CD14-positive monocyte (primary cell): ENCODE measurements around the gene MATCAP1. TPM values are rescaled to one million over a fixed set of nuclear protein-coding genes. Genes with fewer than 3 reads are reported as not detected.

Source experiments
- DNase-seq, 3 donors: peaks; one replicate each; pipeline ENCODE4 v3.0.0-alpha.2; 2011 to 2022
- H2AFZ ChIP-seq: 2 replicates; pipeline ENCODE4 v1.6.0; 2012; ENCODE audit warnings: mild to moderate bottlenecking, low read depth, low read length, inconsistent platforms; ENCODE audit not compliant: insufficient read depth, poor library complexity, severe bottlenecking
- H3K27ac ChIP-seq, 2 donors: 1 replicate in 1 of 2; 2 replicates in 1 of 2; pipeline ENCODE4 v1.5.1; 2012 to 2013; ENCODE audit warnings: low read length in 2 of 2, control low read depth in 1 of 2, inconsistent platforms in 1 of 2, low read depth in 1 of 2, mild to moderate bottlenecking in 1 of 2
- H3K27me3 ChIP-seq, 2 donors: one replicate each; pipeline versions ENCODE4 v1.6.0 to v1.6.1; 2011 to 2013; ENCODE audit warnings: low read length in 2 of 2; ENCODE audit not compliant: control insufficient read depth in 2 of 2, insufficient read depth in 2 of 2
- H3K36me3 ChIP-seq, 2 donors: replicated peaks in 1 of 2; 1 replicate in 1 of 2; 2 replicates in 1 of 2; pipeline versions ENCODE4 v1.5.1 to v1.6.1; 2012 to 2013; ENCODE audit warnings: low read length in 2 of 2, control low read depth in 1 of 2, inconsistent platforms in 1 of 2, mild to moderate bottlenecking in 1 of 2; ENCODE audit not compliant: insufficient read depth in 2 of 2, control insufficient read depth in 1 of 2
- H3K4me1 ChIP-seq, 2 donors: 1 replicate in 1 of 2; 2 replicates in 1 of 2; pipeline versions ENCODE4 v1.5.1 to v1.6.1; 2012 to 2013; ENCODE audit warnings: low read length in 2 of 2, control low read depth in 1 of 2, inconsistent platforms in 1 of 2, mild to moderate bottlenecking in 1 of 2, moderate library complexity in 1 of 2; ENCODE audit not compliant: insufficient read depth in 2 of 2, control insufficient read depth in 1 of 2
- H3K4me2 ChIP-seq: replicated peaks from 2 replicates; pipeline ENCODE3; 2012; ENCODE audit warnings: low read length, moderate library complexity, mild to moderate bottlenecking; ENCODE audit not compliant: poor library complexity, severe bottlenecking; ENCODE audit errors: extremely low read depth
- H3K4me3 ChIP-seq, 3 experiments: fragments of 200-600 bp in 1 of 3; sonication (generic) in 1 of 3; replicated peaks in 1 of 3; 1 replicate in 2 of 3; 2 replicates in 1 of 3; pipeline ENCODE4 v1.5.1; 2011 to 2013; ENCODE audit warnings: low read length in 3 of 3, mild to moderate bottlenecking in 3 of 3, control low read depth in 2 of 3, low read depth in 2 of 3, inconsistent platforms in 1 of 3, moderate library complexity in 1 of 3
- H3K79me2 ChIP-seq: 2 replicates; pipeline ENCODE4 v1.6.0; 2012; ENCODE audit warnings: mild to moderate bottlenecking, control low read depth, inconsistent platforms, low read length, moderate library complexity; ENCODE audit not compliant: insufficient read depth
- H3K9ac ChIP-seq: 2 replicates; pipeline ENCODE4 v1.6.0; 2017; ENCODE audit warnings: low read length, mild to moderate bottlenecking; ENCODE audit not compliant: insufficient read depth, poor library complexity, severe bottlenecking
- H3K9me3 ChIP-seq, 2 donors: replicated peaks in 1 of 2; 1 replicate in 1 of 2; 2 replicates in 1 of 2; pipeline versions ENCODE4 v1.5.1 to v1.6.1; 2012 to 2013; ENCODE audit warnings: low read length in 2 of 2, control low read depth in 1 of 2; ENCODE audit not compliant: control insufficient read depth in 1 of 2, insufficient read depth in 1 of 2
- H4K20me1 ChIP-seq: 2 replicates; pipeline ENCODE4 v1.6.0; 2012; ENCODE audit warnings: mild to moderate bottlenecking, low read length, control low read depth, moderate library complexity; ENCODE audit not compliant: insufficient read depth
- H3K27ac Mint-ChIP-seq, 7 donors: one replicate each; pipeline ENCODE4 v1.8.0; 2020; ENCODE audit warnings: mild to moderate bottlenecking in 7 of 7, mixed read lengths in 7 of 7, moderate library complexity in 6 of 7, inconsistent platforms in 2 of 7
- H3K27me3 Mint-ChIP-seq, 3 donors: one replicate each; pipeline ENCODE4 v1.8.0; 2021 to 2022; ENCODE audit warnings: low read depth in 3 of 3, mild to moderate bottlenecking in 3 of 3, mixed read lengths in 3 of 3, moderate library complexity in 3 of 3, inconsistent platforms in 1 of 3
- H3K36me3 Mint-ChIP-seq, 2 donors: one replicate each; pipeline ENCODE4 v1.8.0; 2020; ENCODE audit warnings: mixed read lengths in 2 of 2, inconsistent platforms in 1 of 2, mild to moderate bottlenecking in 1 of 2
- H3K4me1 Mint-ChIP-seq: one replicate; pipeline ENCODE4 v1.8.0; 2020; ENCODE audit warnings: mild to moderate bottlenecking, mixed read lengths
- H3K4me3 Mint-ChIP-seq, 2 donors: one replicate each; pipeline ENCODE4 v1.8.0; 2020; ENCODE audit warnings: mild to moderate bottlenecking in 2 of 2, mixed read lengths in 2 of 2, moderate library complexity in 1 of 2
- H3K9me3 Mint-ChIP-seq, 7 donors: one replicate each; pipeline ENCODE4 v1.8.0; 2020 to 2022; ENCODE audit warnings: mixed read lengths in 7 of 7, mild to moderate bottlenecking in 6 of 7, moderate library complexity in 6 of 7, inconsistent platforms in 2 of 7
- WGBS: methylation state at CpG from one replicate; pipeline ENCODE4 v1.1.5; 2013; ENCODE audit warnings: missing lambda C conversion rate; ENCODE audit not compliant: insufficient coverage; 5-methylcytosine and 5-hydroxymethylcytosine counted together
- intact Hi-C, 2 donors: fragments of 100-400 bp; cut with micrococcal nuclease; formaldehyde crosslinking; loops; one replicate each; pipeline versions ENCODE4 v1.15.0 to v1.15.1; 2023
- polyA plus RNA-seq, 3 donors: library from polyadenylated mRNA; depleted of rRNA in 1 of 3; unstranded in 2 of 3; stranded (reverse) in 1 of 3; fragments of 300-500 nt in 2 of 3; fragments of >200 nt in 1 of 3; fragmentation: Illumina TruSeq in 2 of 3; gene quantifications; 1 replicate in 2 of 3; 2 replicates in 1 of 3; pipeline ENCODE4 v1.2.3, GENCODE V29; 2012 to 2021
- TF ChIP-seq, protein P1 (sequence below): fragments of 200-600 bp; IDR thresholded peaks from one replicate; pipeline ENCODE4 v1.8.0; 2022; ENCODE audit warnings: antibody characterized with exemption, mild to moderate bottlenecking

MATCAP1 gene
- polyA plus RNA-seq, 3 donors = 0.58 to 43.3 (median 0.99) TPM

DNA sequence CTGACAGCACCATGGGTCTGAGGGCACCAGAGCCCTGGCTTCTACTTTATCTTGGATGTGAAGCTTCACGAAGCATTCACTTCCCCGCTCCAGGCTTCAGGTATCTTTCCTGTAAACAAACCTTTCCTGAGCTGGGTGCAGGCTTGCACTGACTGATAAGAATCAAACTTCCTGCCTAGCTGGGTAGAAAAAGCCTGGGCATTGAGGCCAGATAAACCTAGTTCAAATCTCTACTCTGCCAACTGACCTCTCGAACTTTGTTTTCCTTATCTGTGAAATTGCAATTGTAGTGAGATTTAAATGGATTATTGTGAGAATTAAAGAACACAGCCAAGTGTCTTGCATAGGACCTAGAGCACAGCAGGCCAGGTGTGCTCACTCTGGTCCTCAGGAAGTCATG is 40.2 kb upstream of the MATCAP1 start:
- Histone ChIP-seq H3K4me1 (peaks cover 17 to 23% of the 10 kb centered on the region in 2 donors), H4K20me1 (peaks cover 17% of the 10 kb centered on the region), H3K4me2 (no peak overlapping the region), H3K27me3 (no peaks in the 10 kb centered on the region), H3K4me3 (no peak overlapping the region), H2AFZ (no peak overlapping the region), H3K9me3 (no peaks in the 10 kb centered on the region), H3K79me2 (peaks cover 25% of the 10 kb centered on the region), H3K9ac (no peak overlapping the region), H3K36me3 (peaks cover 9 to 11% of the 10 kb centered on the region in 2 donors), H3K27ac (no peak overlapping the region)
- Mint-ChIP-seq H3K4me1 (peaks cover 26% of the 10 kb centered on the region), H3K4me3 (no peak overlapping the region), H3K36me3 (peaks cover 12 to 13% of the 10 kb centered on the region in 2 donors), H3K27ac (no peak overlapping the region), H3K9me3 (peaks cover 0 to 5% (median 1%) of the 10 kb centered on the region in 7 donors), H3K27me3 (peaks cover 0 to 1% (median 0%) of the 10 kb centered on the region in 3 donors)
- no CpG with 5 or more reads among the region's 3 CpGs for WGBS
- TF ChIP-seq, protein P1, sequence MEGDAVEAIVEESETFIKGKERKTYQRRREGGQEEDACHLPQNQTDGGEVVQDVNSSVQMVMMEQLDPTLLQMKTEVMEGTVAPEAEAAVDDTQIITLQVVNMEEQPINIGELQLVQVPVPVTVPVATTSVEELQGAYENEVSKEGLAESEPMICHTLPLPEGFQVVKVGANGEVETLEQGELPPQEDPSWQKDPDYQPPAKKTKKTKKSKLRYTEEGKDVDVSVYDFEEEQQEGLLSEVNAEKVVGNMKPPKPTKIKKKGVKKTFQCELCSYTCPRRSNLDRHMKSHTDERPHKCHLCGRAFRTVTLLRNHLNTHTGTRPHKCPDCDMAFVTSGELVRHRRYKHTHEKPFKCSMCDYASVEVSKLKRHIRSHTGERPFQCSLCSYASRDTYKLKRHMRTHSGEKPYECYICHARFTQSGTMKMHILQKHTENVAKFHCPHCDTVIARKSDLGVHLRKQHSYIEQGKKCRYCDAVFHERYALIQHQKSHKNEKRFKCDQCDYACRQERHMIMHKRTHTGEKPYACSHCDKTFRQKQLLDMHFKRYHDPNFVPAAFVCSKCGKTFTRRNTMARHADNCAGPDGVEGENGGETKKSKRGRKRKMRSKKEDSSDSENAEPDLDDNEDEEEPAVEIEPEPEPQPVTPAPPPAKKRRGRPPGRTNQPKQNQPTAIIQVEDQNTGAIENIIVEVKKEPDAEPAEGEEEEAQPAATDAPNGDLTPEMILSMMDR = no peak
- no peak for DNase-seq
- intact Hi-C loops = no loop called here

DNA sequence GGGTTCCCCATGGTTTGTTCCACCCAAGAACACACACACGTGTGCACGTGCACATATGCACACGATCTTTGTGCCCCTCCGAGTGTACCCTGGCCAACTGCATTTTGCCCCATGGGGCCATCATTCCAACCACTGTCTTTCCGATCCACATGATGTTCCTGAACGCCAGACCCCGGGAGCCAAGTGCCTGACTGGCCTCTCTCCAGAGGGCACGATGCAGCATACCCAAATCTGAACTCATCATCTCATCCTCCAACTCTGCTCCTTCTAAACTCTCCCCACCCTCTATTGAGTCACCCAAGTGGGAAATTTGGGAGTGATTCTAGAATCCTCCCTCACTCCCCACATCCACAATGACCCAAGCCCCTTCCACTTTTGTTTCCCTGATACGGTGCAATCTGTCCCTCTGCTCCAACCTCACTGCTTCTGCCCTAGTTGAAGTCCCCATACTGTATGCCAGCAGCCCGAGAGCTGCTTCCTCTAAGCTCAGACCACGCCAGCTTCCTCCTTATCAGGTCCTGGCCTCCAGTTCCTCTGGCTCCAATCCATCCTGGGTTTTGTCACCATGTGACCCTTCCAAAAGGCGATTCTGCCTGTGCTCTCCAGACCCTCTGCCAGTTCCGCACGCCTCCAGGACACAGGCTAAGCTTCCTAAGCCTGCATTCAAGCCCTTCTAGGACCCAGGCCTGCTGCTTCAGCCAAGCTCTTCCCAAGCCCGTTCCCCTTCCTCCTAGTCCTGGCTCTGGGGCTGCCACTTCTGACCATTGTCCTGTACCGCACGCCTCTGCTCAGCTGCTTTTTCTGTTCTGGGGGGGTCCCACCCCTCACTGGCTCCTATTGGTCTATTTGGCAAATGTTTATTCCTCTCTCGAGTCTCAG is 33.1 kb upstream of the MATCAP1 start:
- no peaks in the 10 kb centered on the region for H4K20me1 ChIP-seq
- H3K4me3 Mint-ChIP-seq = peak overlapping the region; percentile 18 to 80
- H3K9me3 ChIP-seq = no peaks in the 10 kb centered on the region
- H3K36me3 Mint-ChIP-seq = peaks cover 5 to 9% of the 10 kb centered on the region in 2 donors
- no peaks in the 10 kb centered on the region for H3K36me3 ChIP-seq
- TF ChIP-seq, protein P1 = no peak
- H3K4me1 ChIP-seq = peaks cover 19 to 21% of the 10 kb centered on the region in 2 donors
- H3K27ac ChIP-seq = peak overlapping the region; percentile 13 to 14
- peaks cover 0 to 6% (median 3%) of the 10 kb centered on the region in 3 donors for H3K27me3 Mint-ChIP-seq
- intact Hi-C loops = no loop called here
- H3K27ac Mint-ChIP-seq = peak overlapping the region in 5 of 7 donors; percentile 62 to 86 (median 75)
- DNase-seq = peak; percentile 44 to 62 (median 50)
- H3K79me2 ChIP-seq = no peaks in the 10 kb centered on the region
- H3K4me1 Mint-ChIP-seq = peaks cover 32% of the 10 kb centered on the region
- peak overlapping the region; percentile 39 for H3K4me2 ChIP-seq
- H3K4me3 ChIP-seq = peak overlapping the region in 1 of 3 experiments; percentile 28
- no peaks in the 10 kb centered on the region for H3K27me3 ChIP-seq
- peaks cover 0 to 2% (median 0%) of the 10 kb centered on the region in 7 donors for H3K9me3 Mint-ChIP-seq
- 33% methylated on average over 14 of the region's 18 CpGs for WGBS
- H3K9ac ChIP-seq = no peak overlapping the region
- H2AFZ ChIP-seq = peak overlapping the region; percentile 54
